ENCODE measurements around the gene RAMP2.

Gene RAMP2

DNA sequence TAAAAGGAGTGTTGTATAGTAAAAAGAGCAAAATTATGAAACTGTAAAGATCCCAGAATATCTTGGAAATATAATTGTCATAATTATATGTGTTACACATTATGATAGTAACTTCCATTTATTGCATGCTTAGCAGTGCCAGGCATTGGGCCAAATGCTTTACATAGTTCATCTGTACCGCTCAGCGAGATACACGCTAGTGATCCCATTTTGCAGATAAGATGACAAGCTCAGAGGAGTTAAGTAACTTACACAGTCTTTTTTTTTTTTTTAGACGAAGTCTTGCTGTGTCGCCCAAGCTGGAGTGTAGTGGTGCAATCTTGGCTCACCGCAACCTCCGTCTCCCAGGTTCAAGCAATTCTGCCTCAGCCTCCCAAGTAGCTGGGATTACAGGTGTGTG, 9.4 kb upstream of the RAMP2 start:
- Histone ChIP-seq H3K36me3 (ENCODE audit: control insufficient read depth in 2 of 2, insufficient read depth in 1 of 2, low read length in 2 of 2) (no peaks in the 10 kb centered on the region), H3K27ac (ENCODE audit: extremely low read depth, low read depth, low read length) (no peak overlapping the region), H3K4me1 (ENCODE audit: control insufficient read depth, insufficient read depth, low read length) (0 out of 2 replicates have a peak, but pooled peaks cover 2% of the 10 kb centered on the region), H3K9me3 (ENCODE audit: control insufficient read depth, insufficient read depth, low read depth, low read length) (no peaks in the 10 kb centered on the region), H3K4me3 (ENCODE audit: low read depth, low read length) (no peak overlapping the region)
- TF ChIP-seq, protein P1, sequence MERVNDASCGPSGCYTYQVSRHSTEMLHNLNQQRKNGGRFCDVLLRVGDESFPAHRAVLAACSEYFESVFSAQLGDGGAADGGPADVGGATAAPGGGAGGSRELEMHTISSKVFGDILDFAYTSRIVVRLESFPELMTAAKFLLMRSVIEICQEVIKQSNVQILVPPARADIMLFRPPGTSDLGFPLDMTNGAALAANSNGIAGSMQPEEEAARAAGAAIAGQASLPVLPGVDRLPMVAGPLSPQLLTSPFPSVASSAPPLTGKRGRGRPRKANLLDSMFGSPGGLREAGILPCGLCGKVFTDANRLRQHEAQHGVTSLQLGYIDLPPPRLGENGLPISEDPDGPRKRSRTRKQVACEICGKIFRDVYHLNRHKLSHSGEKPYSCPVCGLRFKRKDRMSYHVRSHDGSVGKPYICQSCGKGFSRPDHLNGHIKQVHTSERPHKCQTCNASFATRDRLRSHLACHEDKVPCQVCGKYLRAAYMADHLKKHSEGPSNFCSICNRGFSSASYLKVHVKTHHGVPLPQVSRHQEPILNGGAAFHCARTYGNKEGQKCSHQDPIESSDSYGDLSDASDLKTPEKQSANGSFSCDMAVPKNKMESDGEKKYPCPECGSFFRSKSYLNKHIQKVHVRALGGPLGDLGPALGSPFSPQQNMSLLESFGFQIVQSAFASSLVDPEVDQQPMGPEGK (tag by site-specific recombination; IDR thresholded peaks at IDR 0.05), result no peak
- no peak for TF ChIP-seq ZNF473 (tag by site-specific recombination; IDR thresholded peaks at IDR 0.05)
- no peak for TF ChIP-seq ZNF404 (tag by site-specific recombination; IDR thresholded peaks at IDR 0.05)
- TF ChIP-seq, protein P2, sequence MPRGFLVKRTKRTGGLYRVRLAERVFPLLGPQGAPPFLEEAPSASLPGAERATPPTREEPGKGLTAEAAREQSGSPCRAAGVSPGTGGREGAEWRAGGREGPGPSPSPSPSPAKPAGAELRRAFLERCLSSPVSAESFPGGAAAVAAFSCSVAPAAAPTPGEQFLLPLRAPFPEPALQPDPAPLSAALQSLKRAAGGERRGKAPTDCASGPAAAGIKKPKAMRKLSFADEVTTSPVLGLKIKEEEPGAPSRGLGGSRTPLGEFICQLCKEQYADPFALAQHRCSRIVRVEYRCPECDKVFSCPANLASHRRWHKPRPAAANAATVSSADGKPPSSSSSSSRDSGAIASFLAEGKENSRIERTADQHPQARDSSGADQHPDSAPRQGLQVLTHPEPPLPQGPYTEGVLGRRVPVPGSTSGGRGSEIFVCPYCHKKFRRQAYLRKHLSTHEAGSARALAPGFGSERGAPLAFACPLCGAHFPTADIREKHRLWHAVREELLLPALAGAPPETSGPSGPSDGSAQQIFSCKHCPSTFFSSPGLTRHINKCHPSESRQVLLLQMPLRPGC (tag by site-specific recombination; IDR thresholded peaks at IDR 0.05), result no peak
- TF ChIP-seq ZNF530 (tag by site-specific recombination; IDR thresholded peaks at IDR 0.05; ENCODE audit: low read depth), result no peak
- TF ChIP-seq EGR2 (tag by site-specific recombination; IDR thresholded peaks at IDR 0.05; ENCODE audit: low read depth), result no peak
- no peak for TF ChIP-seq ZNF416 (tag by site-specific recombination; IDR thresholded peaks at IDR 0.05)
- TF ChIP-seq ZNF670 (tag by site-specific recombination; IDR thresholded peaks at IDR 0.05; ENCODE audit: low read depth), result no peak
- TF ChIP-seq, protein P3, sequence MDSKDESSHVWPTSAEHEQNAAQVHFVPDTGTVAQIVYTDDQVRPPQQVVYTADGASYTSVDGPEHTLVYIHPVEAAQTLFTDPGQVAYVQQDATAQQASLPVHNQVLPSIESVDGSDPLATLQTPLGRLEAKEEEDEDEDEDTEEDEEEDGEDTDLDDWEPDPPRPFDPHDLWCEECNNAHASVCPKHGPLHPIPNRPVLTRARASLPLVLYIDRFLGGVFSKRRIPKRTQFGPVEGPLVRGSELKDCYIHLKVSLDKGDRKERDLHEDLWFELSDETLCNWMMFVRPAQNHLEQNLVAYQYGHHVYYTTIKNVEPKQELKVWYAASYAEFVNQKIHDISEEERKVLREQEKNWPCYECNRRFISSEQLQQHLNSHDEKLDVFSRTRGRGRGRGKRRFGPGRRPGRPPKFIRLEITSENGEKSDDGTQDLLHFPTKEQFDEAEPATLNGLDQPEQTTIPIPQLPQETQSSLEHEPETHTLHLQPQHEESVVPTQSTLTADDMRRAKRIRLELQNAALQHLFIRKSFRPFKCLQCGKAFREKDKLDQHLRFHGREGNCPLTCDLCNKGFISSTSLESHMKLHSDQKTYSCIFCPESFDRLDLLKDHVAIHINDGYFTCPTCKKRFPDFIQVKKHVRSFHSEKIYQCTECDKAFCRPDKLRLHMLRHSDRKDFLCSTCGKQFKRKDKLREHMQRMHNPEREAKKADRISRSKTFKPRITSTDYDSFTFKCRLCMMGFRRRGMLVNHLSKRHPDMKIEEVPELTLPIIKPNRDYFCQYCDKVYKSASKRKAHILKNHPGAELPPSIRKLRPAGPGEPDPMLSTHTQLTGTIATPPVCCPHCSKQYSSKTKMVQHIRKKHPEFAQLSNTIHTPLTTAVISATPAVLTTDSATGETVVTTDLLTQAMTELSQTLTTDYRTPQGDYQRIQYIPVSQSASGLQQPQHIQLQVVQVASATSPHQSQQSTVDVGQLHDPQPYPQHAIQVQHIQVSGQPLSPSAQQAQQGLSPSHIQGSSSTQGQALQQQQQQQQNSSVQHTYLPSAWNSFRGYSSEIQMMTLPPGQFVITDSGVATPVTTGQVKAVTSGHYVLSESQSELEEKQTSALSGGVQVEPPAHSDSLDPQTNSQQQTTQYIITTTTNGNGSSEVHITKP (tag by site-specific recombination; IDR thresholded peaks at IDR 0.05), result no peak
- no peak for TF ChIP-seq HOXA7 (CRISPR knock-in tag; IDR thresholded peaks at IDR 0.05; ENCODE audit: borderline replicate concordance)
- TF ChIP-seq, protein P4, sequence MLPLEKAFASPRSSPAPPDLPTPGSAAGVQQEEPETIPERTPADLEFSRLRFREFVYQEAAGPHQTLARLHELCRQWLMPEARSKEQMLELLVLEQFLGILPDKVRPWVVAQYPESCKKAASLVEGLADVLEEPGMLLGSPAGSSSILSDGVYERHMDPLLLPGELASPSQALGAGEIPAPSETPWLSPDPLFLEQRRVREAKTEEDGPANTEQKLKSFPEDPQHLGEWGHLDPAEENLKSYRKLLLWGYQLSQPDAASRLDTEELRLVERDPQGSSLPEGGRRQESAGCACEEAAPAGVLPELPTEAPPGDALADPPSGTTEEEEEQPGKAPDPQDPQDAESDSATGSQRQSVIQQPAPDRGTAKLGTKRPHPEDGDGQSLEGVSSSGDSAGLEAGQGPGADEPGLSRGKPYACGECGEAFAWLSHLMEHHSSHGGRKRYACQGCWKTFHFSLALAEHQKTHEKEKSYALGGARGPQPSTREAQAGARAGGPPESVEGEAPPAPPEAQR (tag by site-specific recombination; IDR thresholded peaks at IDR 0.05), result no peak
- no peak for TF ChIP-seq ZNF776 (tag by site-specific recombination; IDR thresholded peaks at IDR 0.05; ENCODE audit: borderline replicate concordance)
- no peak for TF ChIP-seq ZNF138 (tag by site-specific recombination; IDR thresholded peaks at IDR 0.05; ENCODE audit: borderline replicate concordance)
- ChIA-PET POLR2A (interaction anchor here (1.0 to 1.3 kb wide), 3 partner anchors 47 to 142 kb away, joined by 3 read pairs; partner anchors contain the start of genes BECN1, CNTD1, COA3 and RETREG3), CTCF (interaction anchor here (1.2 to 5.1 kb wide), 4 partner anchors 9 to 26 kb away, joined by 3 to 46 read pairs (median 5); partner anchors contain the start of genes RAMP2 and VPS25)

DNA sequence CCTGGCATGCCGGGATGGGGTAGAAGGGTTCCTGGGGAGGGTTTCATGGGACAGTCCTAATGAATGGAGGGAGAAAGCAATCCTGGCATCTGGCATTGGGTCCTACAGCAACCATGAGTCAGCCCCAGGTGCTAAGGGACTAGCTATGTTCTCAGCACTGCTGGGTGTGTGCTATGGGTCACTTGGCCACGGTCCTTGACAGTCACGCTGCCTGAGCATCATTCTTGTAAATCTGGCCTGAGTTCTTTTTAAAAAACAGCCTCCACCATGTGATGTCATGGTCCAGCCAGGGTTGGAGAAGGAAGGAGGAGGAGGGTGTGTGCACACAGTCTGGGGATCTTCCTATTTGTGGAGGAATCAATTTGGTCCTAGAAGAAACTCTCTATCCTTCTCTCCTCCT, 6.2 kb upstream of the RAMP2 start:
- CTCF ChIA-PET, result interaction anchor here (0.7 to 1.8 kb wide), 3 partner anchors 9 to 282 kb away, joined by 3 to 11 read pairs (median 6); no protein-coding TSS in a partner anchor
- no peaks in the 10 kb centered on the region for H3K9me3 ChIP-seq (ENCODE audit: control insufficient read depth, insufficient read depth, low read depth, low read length)
- no peak overlapping the region for H3K27ac ChIP-seq (ENCODE audit: extremely low read depth, low read depth, low read length)
- no peaks in the 10 kb centered on the region for H3K36me3 ChIP-seq (ENCODE audit: control insufficient read depth in 2 of 2, insufficient read depth in 1 of 2, low read length in 2 of 2)
- POLR2A ChIA-PET, result interaction anchor here (0.6 to 1.4 kb wide), 2 partner anchors 11 to 565 kb away, joined by 3 to 4 read pairs; no protein-coding TSS in a partner anchor
- TF ChIP-seq ZNF24 (tag by site-specific recombination; IDR thresholded peaks at IDR 0.05) (no peak), ZBTB48 (tag by site-specific recombination; IDR thresholded peaks at IDR 0.05) (0 out of 2 replicates have a peak, but pooled peaks have one; percentile 21)
- H3K4me1 ChIP-seq (ENCODE audit: control insufficient read depth, insufficient read depth, low read length), result no peaks in the 10 kb centered on the region
- no peak overlapping the region for H3K4me3 ChIP-seq (ENCODE audit: low read depth, low read length)

All from HEK293 (cell line).